Esophagus muscularis mucosa (tissue), 4 donors: ENCODE data around the gene KIRREL2. TPM values are rescaled to one million over a fixed set of nuclear protein-coding genes. Genes with fewer than 3 reads are reported as not detected.

Experiments used
- DNase-seq: peaks from one replicate; pipeline ENCODE4 v3.0.0-alpha.2; 2017; ENCODE audit errors: extremely low spot score
- H3K27ac ChIP-seq, 4 donors: fragments of 200-600 bp; sonication (generic); replicated peaks in 1 of 4; 1 replicate in 3 of 4; 2 replicates in 1 of 4; pipeline ENCODE4 v1.5.1; 2016 to 2019; ENCODE audit warnings: mild to moderate bottlenecking in 1 of 4
- H3K27me3 ChIP-seq, 4 donors: fragments of 200-600 bp; sonication (generic); one replicate each; pipeline versions ENCODE4 v1.5.1 to v1.6.0; 2016 to 2019
- H3K36me3 ChIP-seq, 4 donors: fragments of 200-600 bp; sonication (generic); one replicate each; pipeline ENCODE4 v1.5.1; 2016 to 2019
- H3K4me1 ChIP-seq, 4 donors: fragments of 200-600 bp; sonication (generic); one replicate each; pipeline ENCODE4 v1.5.1; 2016 to 2019
- H3K4me3 ChIP-seq, 4 donors: fragments of 200-600 bp; sonication (generic); 1 replicate in 2 of 4; 2 replicates in 2 of 4; pipeline ENCODE4 v1.5.1; 2016 to 2019; ENCODE audit warnings: mild to moderate bottlenecking in 4 of 4, moderate library complexity in 1 of 4
- H3K9me3 ChIP-seq, 4 donors: fragments of 200-600 bp; sonication (generic); 1 replicate in 3 of 4; 2 replicates in 1 of 4; pipeline ENCODE4 v1.5.1; 2016 to 2019
- CTCF ChIP-seq, 3 experiments: fragments of 200-600 bp in 2 of 3; fragments of 450-650 bp in 1 of 3; sonication (generic) in 2 of 3; IDR thresholded peaks; one replicate each; pipeline ENCODE4 v1.5.1; 2017 to 2019; ENCODE audit warnings: antibody characterized with exemption in 3 of 3, mild to moderate bottlenecking in 2 of 3, moderate library complexity in 1 of 3
- EP300 ChIP-seq: sonication (generic); formaldehyde crosslinking; IDR thresholded peaks from one replicate; pipeline ENCODE4 v1.6.1; 2017; ENCODE audit warnings: antibody characterized with exemption
- POLR2A ChIP-seq: fragments of 450-650 bp; IDR thresholded peaks from one replicate; pipeline ENCODE4 v1.6.1; 2017; ENCODE audit warnings: antibody characterized with exemption, moderate library complexity, mild to moderate bottlenecking, low read depth
- POLR2AphosphoS5 ChIP-seq, 2 donors: sonication (generic); formaldehyde crosslinking; IDR thresholded peaks; one replicate each; pipeline ENCODE4 v1.6.1; 2017; ENCODE audit warnings: antibody characterized with exemption in 2 of 2
- WGBS: methylation state at CpG from one replicate; pipeline ENCODE4 v1.1.5; 2018; 5-methylcytosine and 5-hydroxymethylcytosine counted together
- intact Hi-C: fragments of 100-400 bp; cut with DNase I; formaldehyde crosslinking; loops from one replicate; pipeline ENCODE4 v1.15.1; 2023
- total RNA-seq, 4 donors: library from RNA; depleted of rRNA; stranded (reverse); fragments of >200 nt; gene quantifications; one replicate each; pipeline versions ENCODE4 v1.1.0 to v1.2.1, GENCODE V29; 2016

Gene KIRREL2
- total RNA-seq, 4 donors from 2014 or later: not detected

- H3K27me3 ChIP-seq: peaks cover 0 to 72% (median 32%) of the 10 kb centered on the region in 4 donors
- H3K27ac ChIP-seq: no peak overlapping the region
- intact Hi-C loops: no loop called here
- peaks cover 9 to 25% (median 23%) of the 10 kb centered on the region in 4 donors for H3K4me1 ChIP-seq
- H3K9me3 ChIP-seq: peaks cover 0 to 18% (median 13%) of the 10 kb centered on the region in 4 donors
- no peak for TF ChIP-seq POLR2A
- no peak for TF ChIP-seq POLR2AphosphoS5 (IDR thresholded peaks at IDR 0.05)
- H3K36me3 ChIP-seq: no peaks in the 10 kb centered on the region
- 82% methylated on average over 13 of the region's 13 CpGs for WGBS
- DNase-seq: no peak
- H3K4me3 ChIP-seq: no peak overlapping the region
Observed at GRCh38 chr19:35841961-35842595, 14.6 kb upstream of the KIRREL2 start.

GRCh38 chr19:35842666-35843272 is 13.9 kb upstream of the KIRREL2 start:
- H3K27me3 ChIP-seq: peaks cover 0 to 74% (median 33%) of the 10 kb centered on the region in 4 donors
- no peak for DNase-seq

GRCh38 chr19:35843676-35844481 is 12.8 kb upstream of the KIRREL2 start:
- WGBS: 19% methylated on average over 6 of the region's 42 CpGs
- Histone ChIP-seq H3K27me3 (peaks cover 0 to 78% (median 38%) of the 10 kb centered on the region in 4 donors), H3K9me3 (peaks cover 0 to 9% (median 6%) of the 10 kb centered on the region in 4 donors), H3K36me3 (no peaks in the 10 kb centered on the region), H3K27ac (no peak overlapping the region), H3K4me1 (peaks cover 9 to 25% (median 23%) of the 10 kb centered on the region in 4 donors), H3K4me3 (no peak overlapping the region)
- TF ChIP-seq POLR2AphosphoS5 (IDR thresholded peaks at IDR 0.05) (no peak), POLR2A (no peak), CTCF (IDR thresholded peaks at IDR 0.05) (no peak), EP300 (no peak)
- intact Hi-C loops: no loop called here
- no peak for DNase-seq

More at GRCh38 chr19:35842666-35843272, 13.9 kb upstream of the KIRREL2 start:
- peaks cover 9 to 25% (median 23%) of the 10 kb centered on the region in 4 donors for H3K4me1 ChIP-seq
- WGBS: 86% methylated on average over 4 of the region's 4 CpGs
- TF ChIP-seq POLR2A (no peak), POLR2AphosphoS5 (IDR thresholded peaks at IDR 0.05) (no peak), EP300 (no peak), CTCF (IDR thresholded peaks at IDR 0.05) (no peak)
- H3K9me3 ChIP-seq: peaks cover 0 to 18% (median 13%) of the 10 kb centered on the region in 4 donors
- intact Hi-C loops: no loop called here
- no peak overlapping the region for H3K27ac ChIP-seq
- H3K4me3 ChIP-seq: no peak overlapping the region
- H3K36me3 ChIP-seq: no peaks in the 10 kb centered on the region

- Histone ChIP-seq H3K4me3 (peak overlapping the region in 1 of 4 donors; percentile 33), H3K36me3 (no peaks in the 10 kb centered on the region), H3K9me3 (peaks cover 0 to 1% (median under 1%) of the 10 kb centered on the region in 4 donors), H3K4me1 (peaks cover 9 to 25% (median 23%) of the 10 kb centered on the region in 4 donors), H3K27me3 (peaks cover 0 to 85% (median 42%) of the 10 kb centered on the region in 4 donors), H3K27ac (no peak overlapping the region)
- 60% methylated on average over 16 of the region's 16 CpGs for WGBS
- no peak for DNase-seq
- TF ChIP-seq POLR2A: no peak
- TF ChIP-seq POLR2AphosphoS5 (IDR thresholded peaks at IDR 0.05): no peak
- TF ChIP-seq CTCF (IDR thresholded peaks at IDR 0.05): no peak
- TF ChIP-seq EP300: no peak
- intact Hi-C loops: no loop called here
Observed at GRCh38 chr19:35844482-35845214, 12.1 kb upstream of the KIRREL2 start.
